Measurements from ENCODE around the gene MYO1B.

- TF ChIP-seq CTCF (conservative IDR thresholded peaks at IDR 0.05; ENCODE audit: low read depth, low read length) (no peak), POLR2A (IDR thresholded peaks at IDR 0.05; ENCODE audit: low read depth, low read length) (no peak)
Observed at GRCh38 chr2:191296083-191297006, 51.1 kb downstream of the MYO1B start.

Measured in IMR-90 (cell line).